GM19351 (cell line): ENCODE measurements around the gene MAPK12.

ENCODE experiments used
- ATAC-seq: cut with Tn5 transposase; IDR thresholded peaks from one replicate; pipeline ENCODE4 v1.9.1; 2021; ENCODE audit warnings: mild to moderate bottlenecking, moderate library complexity; ENCODE audit not compliant: unreplicated experiment

Gene MAPK12

DNA sequence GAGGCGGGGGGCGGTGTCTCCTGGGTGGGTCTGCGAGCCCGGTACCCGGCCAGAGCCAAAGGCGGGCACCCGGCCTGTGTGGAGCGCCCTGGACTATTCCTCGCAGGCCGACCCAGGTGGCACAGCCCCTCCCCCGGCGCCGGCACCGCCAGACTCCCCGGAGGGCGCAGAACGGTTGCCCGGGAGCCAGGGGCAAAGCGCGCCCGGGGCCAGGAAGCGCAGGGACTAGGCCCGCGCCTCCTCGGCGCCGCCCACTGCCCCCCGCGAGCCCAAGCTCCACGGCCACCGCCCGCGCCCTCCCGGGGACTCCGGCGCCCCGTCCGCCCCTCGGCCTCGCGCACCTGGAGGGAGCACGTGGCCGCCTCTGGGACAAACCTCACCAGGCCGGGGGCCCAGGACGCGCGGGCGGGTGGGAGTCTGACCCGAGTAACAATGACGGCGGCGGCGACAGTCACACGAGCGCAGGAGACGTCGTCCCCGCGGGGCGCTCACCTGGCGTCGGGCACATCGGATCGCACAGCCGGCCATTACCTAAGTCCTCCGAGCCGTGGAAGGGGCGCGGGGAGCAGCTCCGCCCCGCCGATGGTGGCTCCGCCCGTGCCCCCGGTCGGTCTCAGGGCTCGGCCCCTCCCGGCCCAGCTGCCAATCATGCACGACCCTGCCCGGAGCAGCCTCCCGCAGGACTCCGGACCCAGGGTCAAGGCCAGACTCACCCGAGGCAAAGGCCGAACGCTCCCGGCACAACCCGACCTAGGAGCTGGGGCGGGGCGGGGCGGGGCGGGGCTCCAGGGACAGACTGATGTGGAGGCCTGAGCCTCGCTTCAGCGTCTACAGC lies 38.5 kb upstream of the MAPK12 start:
- ATAC-seq, result no peak

- ATAC-seq, result no peak
Measured at GRCh38 chr22:50298937-50299784, 37.7 kb upstream of the MAPK12 start.

DNA sequence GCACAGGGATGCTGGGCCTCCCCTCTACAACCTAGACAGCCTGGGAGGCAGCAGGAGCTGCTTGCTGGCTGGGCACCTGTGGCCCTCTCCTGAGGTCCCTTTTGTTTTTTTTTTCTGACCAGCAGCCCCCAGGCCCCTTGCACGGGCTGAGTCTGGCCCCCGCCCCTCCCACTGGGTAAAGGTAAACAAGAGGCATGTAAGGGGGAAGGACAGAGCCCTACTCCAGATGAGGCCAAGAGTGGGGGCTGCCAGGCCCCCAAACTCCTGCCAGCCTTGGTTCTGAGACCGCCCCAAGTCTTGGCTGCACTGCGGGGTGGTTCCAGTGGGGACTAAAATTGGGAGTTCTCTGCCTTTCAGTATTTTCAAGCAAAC lies 36.8 kb upstream of the MAPK12 start:
- ATAC-seq, result no peak

DNA sequence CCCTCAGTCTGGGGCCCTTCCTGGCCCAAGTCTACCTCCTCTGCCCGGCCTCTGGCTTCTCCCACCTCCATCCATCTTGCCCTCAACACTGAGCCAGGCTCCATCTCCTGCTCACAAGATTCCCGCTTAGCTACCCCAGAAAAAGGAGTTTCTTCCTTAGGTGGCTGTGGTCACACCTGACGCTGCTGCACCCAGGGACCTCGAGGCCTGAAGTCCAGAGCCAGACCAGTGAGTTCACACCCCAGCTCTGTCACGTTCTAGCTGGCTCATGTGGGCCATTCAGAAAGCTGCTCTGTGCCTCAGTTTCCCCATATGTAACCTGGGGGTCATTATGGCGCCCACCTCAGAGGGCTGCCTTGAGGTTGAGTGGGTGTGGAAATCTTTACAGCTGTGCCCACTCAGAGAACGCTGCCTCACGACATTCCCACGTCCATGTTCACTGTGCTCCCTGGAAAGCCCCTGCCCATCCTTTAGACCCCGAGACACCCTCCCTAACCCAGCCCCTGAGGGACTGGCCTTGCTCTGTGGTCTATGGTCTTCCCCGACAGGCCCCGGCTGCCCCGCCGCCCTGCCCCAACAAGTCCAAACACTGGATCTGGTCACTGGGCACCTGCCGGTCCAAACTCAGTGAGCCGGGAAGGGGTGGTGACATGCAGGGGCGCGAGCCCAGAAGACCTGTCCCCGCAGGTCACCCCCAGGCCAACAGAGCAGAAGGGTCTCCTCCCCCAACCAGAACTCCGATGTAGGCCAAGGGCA lies 36.2 kb upstream of the MAPK12 start:
- no peak for ATAC-seq

DNA sequence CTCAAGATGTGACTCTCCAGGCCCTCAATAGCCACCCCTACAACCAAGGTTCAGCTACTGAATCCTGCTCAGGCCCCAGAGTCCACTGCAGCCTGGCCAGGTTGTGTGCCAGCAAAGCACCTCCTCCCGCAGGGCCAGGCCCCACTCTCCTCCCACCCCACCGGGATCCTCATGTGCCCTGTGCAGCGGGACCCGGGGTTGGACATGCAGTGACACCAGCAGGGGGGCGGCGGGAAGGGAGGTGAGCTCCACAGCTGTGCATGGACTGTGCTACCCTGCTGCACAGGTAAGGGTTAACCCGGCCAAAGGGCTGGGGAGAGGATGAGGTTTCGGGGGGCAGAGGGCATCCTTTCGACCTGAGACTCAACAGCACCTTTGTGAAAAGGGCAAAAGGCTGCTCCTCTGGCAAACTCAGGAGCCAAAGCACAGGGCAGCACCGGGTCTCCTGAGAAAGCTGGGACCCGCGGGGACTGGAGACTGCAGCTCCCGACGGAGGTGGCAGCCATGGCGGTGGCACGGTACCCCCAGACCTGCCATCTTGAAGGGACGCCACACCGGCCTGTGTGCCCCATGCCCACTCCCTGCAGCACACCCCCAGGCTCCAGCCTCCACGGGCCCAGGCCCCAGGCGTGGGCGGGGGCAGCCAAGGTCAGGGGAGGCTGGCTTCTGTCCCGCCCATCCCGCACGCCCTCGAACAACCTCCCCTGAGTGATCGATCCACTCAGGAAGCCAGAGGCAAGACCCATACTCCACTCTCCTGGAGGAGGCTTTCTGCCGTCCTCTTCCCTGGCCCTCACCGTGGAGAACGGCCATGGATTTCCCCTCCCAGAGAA lies 35.4 kb upstream of the MAPK12 start:
- ATAC-seq, result no peak

GRCh38 chr22:50294319-50294656 lies 32.8 kb upstream of the MAPK12 start:
- no peak for ATAC-seq

GRCh38 chr22:50293441-50294318 lies 32.2 kb upstream of the MAPK12 start:
- ATAC-seq, result no peak

- ATAC-seq, result no peak
Measured at GRCh38 chr22:50292643-50293440, 31.4 kb upstream of the MAPK12 start.

- ATAC-seq, result no peak
Measured at GRCh38 chr22:50289942-50290630, 28.6 kb upstream of the MAPK12 start.

- no peak for ATAC-seq
Measured at GRCh38 chr22:50289151-50289941, 27.9 kb upstream of the MAPK12 start.

GRCh38 chr22:50287731-50288130 lies 26.2 kb upstream of the MAPK12 start:
- ATAC-seq, result no peak

DNA sequence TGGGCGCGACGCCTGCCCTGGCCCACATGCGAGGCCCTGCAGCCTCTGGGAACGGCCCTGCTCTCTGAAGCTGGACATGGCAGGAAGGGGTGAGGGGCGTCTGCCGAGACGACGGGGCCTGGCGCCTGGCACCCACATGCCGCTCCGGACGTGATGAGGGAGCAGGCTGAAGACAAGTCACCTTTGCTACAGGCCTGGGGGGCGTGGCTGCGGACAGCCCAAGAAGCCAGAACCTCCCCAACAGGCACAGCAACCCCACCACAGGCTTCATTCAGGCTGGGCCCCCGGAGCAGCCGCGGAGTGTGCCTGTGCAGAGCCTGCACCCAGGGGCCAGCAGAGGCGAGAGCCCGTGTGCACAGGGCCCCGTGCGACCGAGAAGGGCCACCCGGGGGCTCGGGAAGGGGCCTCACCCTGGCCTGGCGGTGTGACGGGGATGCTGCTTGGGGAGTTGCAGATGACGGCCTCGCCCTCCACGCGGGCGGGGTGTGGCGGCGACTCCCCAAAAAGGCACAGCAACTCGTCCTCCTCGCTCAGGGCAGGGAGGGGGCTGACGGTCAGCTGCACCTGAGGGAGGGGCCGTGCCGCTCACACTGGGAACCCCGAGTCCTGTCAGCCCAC lies 25.3 kb upstream of the MAPK12 start:
- no peak for ATAC-seq

DNA sequence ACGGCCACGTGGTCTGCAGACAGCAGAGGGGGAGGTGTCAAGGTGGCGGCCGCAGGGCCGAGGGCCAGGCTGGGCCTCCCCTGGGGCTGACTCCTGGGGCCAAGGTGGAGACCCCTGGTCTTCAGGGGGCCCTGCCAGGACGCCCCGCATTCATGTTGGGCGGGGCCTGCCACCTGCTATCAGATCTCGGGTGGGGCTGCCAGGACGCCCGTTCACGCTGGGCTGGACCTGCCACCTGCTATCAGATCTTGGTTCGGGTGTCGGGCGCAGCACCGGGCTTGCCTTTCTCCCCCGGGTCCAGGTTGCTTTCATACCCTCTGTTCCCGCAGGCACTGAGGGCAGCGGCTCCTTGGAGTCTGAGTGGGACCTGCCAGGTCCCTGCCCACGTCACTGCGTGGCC lies 24.8 kb upstream of the MAPK12 start:
- no peak for ATAC-seq

GRCh38 chr22:50285568-50286229 lies 24.2 kb upstream of the MAPK12 start:
- ATAC-seq, result no peak

DNA sequence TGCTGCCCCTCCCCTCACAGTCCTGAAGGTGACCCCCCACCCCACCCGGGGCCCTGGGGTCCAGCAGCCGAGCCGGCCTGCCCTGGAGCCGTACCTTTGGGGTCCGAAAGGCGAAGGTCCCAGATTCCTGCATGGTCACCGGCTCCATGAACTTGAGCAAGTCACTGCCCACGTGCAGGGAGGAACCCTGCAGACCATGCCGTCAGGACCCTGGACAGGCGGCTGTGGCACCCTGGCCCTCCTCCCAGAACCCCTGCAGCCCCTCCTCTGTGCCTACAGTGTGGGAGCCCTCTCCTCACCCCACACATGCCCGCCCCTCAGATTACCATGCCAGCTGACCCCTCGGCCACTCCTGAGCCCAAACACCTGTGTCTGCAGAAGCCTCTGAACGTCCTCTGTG lies 23.0 kb upstream of the MAPK12 start:
- no peak for ATAC-seq

DNA sequence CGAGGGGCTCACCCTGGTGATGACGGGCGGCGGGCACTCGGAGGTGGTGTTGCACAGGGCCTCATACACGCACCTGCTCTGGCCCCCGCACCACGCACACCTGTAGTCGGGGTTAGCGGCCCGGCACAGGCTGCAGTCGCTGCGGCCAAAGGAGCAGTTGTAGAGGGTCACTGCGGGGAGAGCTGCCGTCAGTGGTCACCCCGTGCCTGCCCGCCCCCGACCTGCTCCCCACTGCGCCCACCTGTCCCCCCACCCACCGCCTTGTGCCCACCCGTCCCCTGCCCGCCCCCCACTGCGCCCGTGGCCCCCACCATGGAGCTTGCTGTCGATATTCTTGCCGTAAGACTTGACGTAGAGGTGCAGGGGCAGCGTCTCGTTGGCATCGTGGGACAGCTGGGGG lies 22.3 kb upstream of the MAPK12 start:
- ATAC-seq, result no peak
